ENCODE results near the gene PARVG. TPM values are rescaled to one million over a fixed set of nuclear protein-coding genes. Genes with fewer than 3 reads are reported as not detected.

Gene PARVG
- total RNA-seq, 4 donors from 2014 or later = 5.0 to 25.3 (median 8.4) TPM

DNA sequence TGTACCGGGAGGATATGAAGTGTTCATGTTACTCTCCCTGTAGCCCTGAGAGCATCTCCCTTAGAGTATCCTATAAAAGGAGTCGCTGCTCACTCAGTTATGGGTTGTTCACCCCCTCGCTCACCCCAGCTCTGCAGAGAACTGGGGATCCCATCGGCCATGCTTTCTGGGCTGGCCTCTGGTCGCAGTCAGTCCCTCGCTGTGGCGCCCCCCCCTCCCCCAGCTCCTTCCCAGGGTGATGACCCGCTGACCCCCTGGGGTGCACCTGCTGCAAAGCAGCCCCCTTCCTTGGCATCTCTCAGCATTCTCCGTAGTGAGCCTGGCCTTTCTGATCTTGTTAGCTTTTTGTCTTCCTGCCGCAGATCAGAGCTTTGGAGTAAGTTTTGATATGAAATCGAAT, 10.3 kb upstream of the PARVG start:
- DNase-seq = no peak
- Histone ChIP-seq H3K9me3 (no peaks in the 10 kb centered on the region), H3K4me3 (no peak overlapping the region), H3K27me3 (no peaks in the 10 kb centered on the region), H3K36me3 (no peaks in the 10 kb centered on the region), H3K27ac (no peak overlapping the region), H3K4me1 (no peaks in the 10 kb centered on the region)
- intact Hi-C loops (cut with DNase I; ENCODE audit: low total_unique reads) = no loop called here
- no peak for TF ChIP-seq POLR2A (IDR thresholded peaks at IDR 0.05)
- TF ChIP-seq, protein P1, sequence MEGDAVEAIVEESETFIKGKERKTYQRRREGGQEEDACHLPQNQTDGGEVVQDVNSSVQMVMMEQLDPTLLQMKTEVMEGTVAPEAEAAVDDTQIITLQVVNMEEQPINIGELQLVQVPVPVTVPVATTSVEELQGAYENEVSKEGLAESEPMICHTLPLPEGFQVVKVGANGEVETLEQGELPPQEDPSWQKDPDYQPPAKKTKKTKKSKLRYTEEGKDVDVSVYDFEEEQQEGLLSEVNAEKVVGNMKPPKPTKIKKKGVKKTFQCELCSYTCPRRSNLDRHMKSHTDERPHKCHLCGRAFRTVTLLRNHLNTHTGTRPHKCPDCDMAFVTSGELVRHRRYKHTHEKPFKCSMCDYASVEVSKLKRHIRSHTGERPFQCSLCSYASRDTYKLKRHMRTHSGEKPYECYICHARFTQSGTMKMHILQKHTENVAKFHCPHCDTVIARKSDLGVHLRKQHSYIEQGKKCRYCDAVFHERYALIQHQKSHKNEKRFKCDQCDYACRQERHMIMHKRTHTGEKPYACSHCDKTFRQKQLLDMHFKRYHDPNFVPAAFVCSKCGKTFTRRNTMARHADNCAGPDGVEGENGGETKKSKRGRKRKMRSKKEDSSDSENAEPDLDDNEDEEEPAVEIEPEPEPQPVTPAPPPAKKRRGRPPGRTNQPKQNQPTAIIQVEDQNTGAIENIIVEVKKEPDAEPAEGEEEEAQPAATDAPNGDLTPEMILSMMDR (IDR thresholded peaks at IDR 0.05) = no peak

DNA sequence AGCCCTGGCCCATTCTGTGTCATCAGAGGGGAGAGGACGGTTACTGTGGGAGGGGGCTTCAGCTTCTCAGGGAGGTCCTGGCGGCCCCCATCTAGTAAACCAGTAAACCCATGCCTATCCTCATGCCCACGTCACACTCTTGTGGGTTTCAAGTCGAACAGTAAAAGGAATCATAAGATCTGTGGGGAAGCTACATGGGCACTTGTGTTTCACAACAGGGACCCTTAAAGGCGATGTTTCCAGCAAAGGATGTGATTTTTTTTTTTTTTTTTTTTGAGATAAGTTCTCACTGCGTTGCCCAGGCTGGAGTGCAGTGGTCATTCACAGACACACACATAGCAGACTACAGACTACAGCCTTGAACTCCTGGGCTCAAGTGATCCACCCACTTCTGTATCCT, 9.2 kb upstream of the PARVG start:
- no peak for DNase-seq
- Histone ChIP-seq H3K27me3 (no peaks in the 10 kb centered on the region), H3K4me1 (no peaks in the 10 kb centered on the region), H3K27ac (no peak overlapping the region), H3K9me3 (no peaks in the 10 kb centered on the region), H3K36me3 (no peaks in the 10 kb centered on the region), H3K4me3 (no peak overlapping the region)
- TF ChIP-seq POLR2A (IDR thresholded peaks at IDR 0.05) = no peak
- TF ChIP-seq, protein P1 (IDR thresholded peaks at IDR 0.05) = no peak
- intact Hi-C loops (cut with DNase I; ENCODE audit: low total_unique reads) = no loop called here

DNA sequence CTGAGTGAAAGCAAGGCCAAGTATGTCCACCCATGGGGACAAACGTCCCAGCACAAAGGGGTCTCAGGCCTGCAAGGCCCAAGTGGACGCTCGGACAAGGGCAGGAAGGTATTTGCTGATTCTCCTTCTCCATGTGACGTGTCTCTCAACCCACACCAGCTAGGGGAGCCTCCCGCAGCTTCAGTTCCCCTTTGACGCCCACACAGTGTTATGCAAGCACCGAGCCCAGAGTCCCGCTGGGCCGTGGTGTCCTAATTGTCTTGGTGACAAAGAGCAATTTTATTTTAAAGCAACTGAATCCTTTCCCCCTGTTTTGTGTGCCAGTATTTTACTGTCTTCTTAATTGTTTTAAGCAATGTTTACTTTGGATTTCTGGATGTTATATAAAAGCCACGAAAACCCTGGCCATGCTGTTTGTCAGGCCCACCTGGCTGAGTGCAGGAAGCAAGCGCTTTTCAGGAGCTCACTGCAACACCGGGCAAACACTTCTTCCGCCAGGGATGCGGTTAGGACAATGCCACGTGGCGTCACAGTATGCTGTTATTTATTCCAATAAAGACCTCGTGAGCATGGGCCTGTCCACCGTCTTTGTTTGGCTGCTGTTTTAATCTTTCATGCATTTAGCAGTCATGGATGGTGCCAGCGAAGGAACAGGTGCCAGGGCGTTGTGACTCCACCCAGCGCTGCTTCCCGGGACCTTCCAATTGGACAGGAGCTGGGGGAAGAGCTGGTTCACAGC, 8.2 kb upstream of the PARVG start:
- no peaks in the 10 kb centered on the region for H3K36me3 ChIP-seq
- H3K27me3 ChIP-seq = no peaks in the 10 kb centered on the region
- intact Hi-C loops (cut with DNase I; ENCODE audit: low total_unique reads) = no loop called here
- no peak for DNase-seq
- TF ChIP-seq, protein P1 (IDR thresholded peaks at IDR 0.05) = no peak
- no peak for TF ChIP-seq POLR2A (IDR thresholded peaks at IDR 0.05)
- H3K9me3 ChIP-seq = no peaks in the 10 kb centered on the region
- no peak overlapping the region for H3K27ac ChIP-seq
- H3K4me3 ChIP-seq = no peak overlapping the region
- H3K4me1 ChIP-seq = no peaks in the 10 kb centered on the region

DNA sequence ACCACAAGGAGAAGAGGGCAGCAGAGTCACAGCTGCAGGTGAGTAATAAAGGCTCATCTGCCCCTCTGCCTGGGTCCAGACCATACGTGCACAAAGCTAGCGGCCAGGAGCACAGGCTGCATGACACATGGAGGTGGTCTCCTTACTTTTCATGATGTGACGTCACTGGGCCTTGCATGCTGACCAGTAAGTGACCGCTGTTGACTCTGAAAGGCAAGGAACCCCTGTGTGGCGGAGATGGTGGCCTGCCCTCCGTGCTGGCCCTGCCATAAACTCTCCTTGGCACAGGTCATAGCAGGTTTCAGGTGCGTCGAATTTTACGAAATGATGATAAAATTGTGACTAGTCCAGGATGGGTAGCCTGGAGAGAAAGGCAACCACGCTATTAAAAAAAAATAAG, 7.6 kb upstream of the PARVG start:
- Histone ChIP-seq H3K27me3 (no peaks in the 10 kb centered on the region), H3K27ac (no peak overlapping the region), H3K4me3 (no peak overlapping the region), H3K36me3 (no peaks in the 10 kb centered on the region), H3K4me1 (no peaks in the 10 kb centered on the region), H3K9me3 (no peaks in the 10 kb centered on the region)
- intact Hi-C loops (cut with DNase I; ENCODE audit: low total_unique reads) = no loop called here
- TF ChIP-seq, protein P1 (IDR thresholded peaks at IDR 0.05) = no peak
- no peak for TF ChIP-seq POLR2A (IDR thresholded peaks at IDR 0.05)
- DNase-seq = no peak

DNA sequence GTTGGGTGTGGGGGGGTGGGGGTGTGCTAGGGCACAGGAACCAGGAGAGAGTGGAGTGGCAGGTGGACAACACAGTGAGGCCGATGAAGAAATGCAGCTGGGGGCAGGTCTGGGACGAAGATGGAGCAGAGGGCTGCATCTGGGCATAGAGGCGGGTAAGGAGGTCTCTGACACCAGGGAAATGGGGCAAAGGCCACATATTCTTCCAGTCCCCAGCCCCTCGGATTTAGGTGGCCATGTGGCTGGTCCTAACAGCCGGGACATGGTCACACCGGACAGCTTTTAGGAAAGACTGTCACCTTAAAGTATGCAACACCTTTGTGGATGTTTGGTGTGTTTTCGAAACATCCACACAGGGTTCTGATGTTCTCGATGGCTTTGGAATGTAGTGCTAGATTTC, 5.0 kb upstream of the PARVG start:
- Histone ChIP-seq H3K27me3 (no peaks in the 10 kb centered on the region), H3K27ac (no peak overlapping the region), H3K4me3 (no peak overlapping the region), H3K9me3 (no peaks in the 10 kb centered on the region), H3K4me1 (no peaks in the 10 kb centered on the region), H3K36me3 (no peaks in the 10 kb centered on the region)
- no peak for DNase-seq
- TF ChIP-seq, protein P1 (IDR thresholded peaks at IDR 0.05) = no peak
- TF ChIP-seq POLR2A (IDR thresholded peaks at IDR 0.05) = no peak
- intact Hi-C loops (cut with DNase I; ENCODE audit: low total_unique reads) = no loop called here

Measured in uterus (tissue), 4 donors.